Measurements from ENCODE around the gene SLC25A44.
A peak's percentile ranks its signal among the peaks of the same experiment; 100 is the strongest.

SLC25A44 gene

GRCh38 chr1:156160743-156161171, 33.1 kb upstream of the SLC25A44 start:
- H3K36me3 ChIP-seq (ENCODE audit: low read depth): no peaks in the 10 kb centered on the region
- DNase-seq (ENCODE audit: low spot score) (no peak), ATAC-seq (ENCODE audit: low read depth) (no peak)
- TF ChIP-seq, protein P1, sequence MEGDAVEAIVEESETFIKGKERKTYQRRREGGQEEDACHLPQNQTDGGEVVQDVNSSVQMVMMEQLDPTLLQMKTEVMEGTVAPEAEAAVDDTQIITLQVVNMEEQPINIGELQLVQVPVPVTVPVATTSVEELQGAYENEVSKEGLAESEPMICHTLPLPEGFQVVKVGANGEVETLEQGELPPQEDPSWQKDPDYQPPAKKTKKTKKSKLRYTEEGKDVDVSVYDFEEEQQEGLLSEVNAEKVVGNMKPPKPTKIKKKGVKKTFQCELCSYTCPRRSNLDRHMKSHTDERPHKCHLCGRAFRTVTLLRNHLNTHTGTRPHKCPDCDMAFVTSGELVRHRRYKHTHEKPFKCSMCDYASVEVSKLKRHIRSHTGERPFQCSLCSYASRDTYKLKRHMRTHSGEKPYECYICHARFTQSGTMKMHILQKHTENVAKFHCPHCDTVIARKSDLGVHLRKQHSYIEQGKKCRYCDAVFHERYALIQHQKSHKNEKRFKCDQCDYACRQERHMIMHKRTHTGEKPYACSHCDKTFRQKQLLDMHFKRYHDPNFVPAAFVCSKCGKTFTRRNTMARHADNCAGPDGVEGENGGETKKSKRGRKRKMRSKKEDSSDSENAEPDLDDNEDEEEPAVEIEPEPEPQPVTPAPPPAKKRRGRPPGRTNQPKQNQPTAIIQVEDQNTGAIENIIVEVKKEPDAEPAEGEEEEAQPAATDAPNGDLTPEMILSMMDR (IDR thresholded peaks at IDR 0.05; ENCODE audit: poor library complexity, severe bottlenecking): no peak
- H3K27ac ChIP-seq (ENCODE audit: poor library complexity, severe bottlenecking): no peak overlapping the region
- H3K4me1 ChIP-seq (ENCODE audit: insufficient read depth, poor library complexity, severe bottlenecking): no peaks in the 10 kb centered on the region
- H3K27me3 ChIP-seq (ENCODE audit: insufficient read depth, poor library complexity, severe bottlenecking): no peaks in the 10 kb centered on the region
- H3K9me3 ChIP-seq (ENCODE audit: severe bottlenecking): no peaks in the 10 kb centered on the region
- H3K4me3 ChIP-seq (ENCODE audit: severe bottlenecking): no peak overlapping the region

- ATAC-seq (ENCODE audit: low read depth): peak; percentile 29; the same call in 1 of the 3 replicates
- TF ChIP-seq, protein P1 (IDR thresholded peaks at IDR 0.05; ENCODE audit: poor library complexity, severe bottlenecking): no peak
- H3K27ac ChIP-seq (ENCODE audit: poor library complexity, severe bottlenecking): no peak overlapping the region
- H3K27me3 ChIP-seq (ENCODE audit: insufficient read depth, poor library complexity, severe bottlenecking): no peaks in the 10 kb centered on the region
- H3K9me3 ChIP-seq (ENCODE audit: severe bottlenecking): no peaks in the 10 kb centered on the region
- no peaks in the 10 kb centered on the region for H3K36me3 ChIP-seq (ENCODE audit: low read depth)
- H3K4me3 ChIP-seq (ENCODE audit: severe bottlenecking): no peak overlapping the region
- H3K4me1 ChIP-seq (ENCODE audit: insufficient read depth, poor library complexity, severe bottlenecking): no peaks in the 10 kb centered on the region
- no peak for DNase-seq (ENCODE audit: low spot score)
These were observed 31.4 kb upstream of the SLC25A44 start for GRCh38 chr1:156162430-156163037.

GRCh38 chr1:156163712-156164111, 30.2 kb upstream of the SLC25A44 start:
- Histone ChIP-seq H3K27ac (ENCODE audit: poor library complexity, severe bottlenecking) (no peak overlapping the region), H3K27me3 (ENCODE audit: insufficient read depth, poor library complexity, severe bottlenecking) (no peaks in the 10 kb centered on the region), H3K4me1 (ENCODE audit: insufficient read depth, poor library complexity, severe bottlenecking) (no peaks in the 10 kb centered on the region), H3K9me3 (ENCODE audit: severe bottlenecking) (no peaks in the 10 kb centered on the region), H3K4me3 (ENCODE audit: severe bottlenecking) (no peak overlapping the region), H3K36me3 (ENCODE audit: low read depth) (no peaks in the 10 kb centered on the region)
- ATAC-seq (ENCODE audit: low read depth): no peak
- TF ChIP-seq, protein P1 (IDR thresholded peaks at IDR 0.05; ENCODE audit: poor library complexity, severe bottlenecking): no peak
- no peak for DNase-seq (ENCODE audit: low spot score)

DNA sequence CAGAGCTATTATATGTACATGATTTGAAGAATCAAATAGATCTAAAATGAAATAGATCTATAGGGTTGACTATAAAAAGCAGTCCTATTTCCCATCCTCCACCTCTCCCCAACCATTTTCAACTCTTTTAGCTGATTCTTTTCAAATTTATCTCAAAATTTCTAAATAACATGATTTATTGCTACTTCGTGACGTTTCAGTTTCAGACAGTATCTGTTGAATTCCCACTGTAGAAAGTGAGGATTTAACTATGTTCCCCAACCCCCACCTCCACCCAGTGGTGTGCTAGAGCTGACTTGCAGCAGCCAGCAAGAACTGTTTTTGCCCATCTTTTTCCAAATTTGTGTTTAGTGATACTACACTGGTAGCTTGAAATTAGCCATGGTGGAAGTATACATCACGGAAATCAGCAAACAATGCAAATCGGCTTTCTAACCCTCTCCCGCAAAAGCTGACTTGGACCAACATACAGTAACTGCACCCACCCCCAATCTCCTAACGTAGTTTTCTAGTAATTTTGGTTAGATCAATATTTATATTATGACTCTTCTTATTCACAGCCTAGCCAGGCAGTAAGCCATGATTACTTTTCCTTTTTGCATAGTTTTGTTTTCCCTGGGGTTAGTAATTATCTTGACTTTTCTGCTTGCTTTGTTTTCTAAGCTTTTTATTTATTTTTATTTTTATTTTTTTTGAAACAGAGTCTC, 29.6 kb upstream of the SLC25A44 start:
- TF ChIP-seq, protein P1 (IDR thresholded peaks at IDR 0.05; ENCODE audit: poor library complexity, severe bottlenecking): no peak
- Histone ChIP-seq H3K4me1 (ENCODE audit: insufficient read depth, poor library complexity, severe bottlenecking) (no peaks in the 10 kb centered on the region), H3K27ac (ENCODE audit: poor library complexity, severe bottlenecking) (no peak overlapping the region), H3K9me3 (ENCODE audit: severe bottlenecking) (no peaks in the 10 kb centered on the region), H3K36me3 (ENCODE audit: low read depth) (no peaks in the 10 kb centered on the region), H3K27me3 (ENCODE audit: insufficient read depth, poor library complexity, severe bottlenecking) (no peaks in the 10 kb centered on the region), H3K4me3 (ENCODE audit: severe bottlenecking) (no peak overlapping the region)
- ATAC-seq (ENCODE audit: low read depth): no peak
- DNase-seq (ENCODE audit: low spot score): no peak

GRCh38 chr1:156165083-156165482, 28.8 kb upstream of the SLC25A44 start:
- Histone ChIP-seq H3K36me3 (ENCODE audit: low read depth) (no peaks in the 10 kb centered on the region), H3K9me3 (ENCODE audit: severe bottlenecking) (no peaks in the 10 kb centered on the region), H3K4me3 (ENCODE audit: severe bottlenecking) (no peak overlapping the region), H3K27ac (ENCODE audit: poor library complexity, severe bottlenecking) (no peak overlapping the region), H3K4me1 (ENCODE audit: insufficient read depth, poor library complexity, severe bottlenecking) (no peaks in the 10 kb centered on the region), H3K27me3 (ENCODE audit: insufficient read depth, poor library complexity, severe bottlenecking) (no peaks in the 10 kb centered on the region)
- TF ChIP-seq, protein P1 (IDR thresholded peaks at IDR 0.05; ENCODE audit: poor library complexity, severe bottlenecking): no peak
- ATAC-seq (ENCODE audit: low read depth): no peak
- no peak for DNase-seq (ENCODE audit: low spot score)
